H1 (cell line): ENCODE data around the gene FGD6. TPM values are rescaled to one million over a fixed set of nuclear protein-coding genes. Genes with fewer than 3 reads are reported as not detected.

ENCODE experiments used
- CTCF ChIA-PET: fragments of 300-600 bp; sonication (Branson Sonifier 250); formaldehyde crosslinking; loops from one replicate; lab custom pipeline; 2021; ENCODE audit not compliant: partially characterized antibody; lab: Charles Lee
- POLR2A ChIA-PET: fragments of 300-600 bp; sonication (Branson Sonifier 250); formaldehyde crosslinking; loops from one replicate; lab custom pipeline; 2021; ENCODE audit warnings: inconsistent platforms; ENCODE audit not compliant: partially characterized antibody; lab: Charles Lee
- DNase-seq, 2 experiments: peaks; one replicate each; pipeline versions ENCODE4 v3.0.0 to v3.0.0-alpha.2; 2010 to 2022; ENCODE audit warnings: low spot score in 2 of 2, low read depth in 1 of 2, mixed read lengths in 1 of 2
- FAIRE-seq: peaks from 2 replicates; lab custom pipeline; 2011; peaks lifted over from hg19 to GRCh38; lab: Jason Lieb, UNC
- H2AFZ ChIP-seq: 2 replicates; pipeline ENCODE4 v1.8.1; 2012; ENCODE audit warnings: low read length, inconsistent platforms
- H2AK5ac ChIP-seq: 2 replicates; pipeline ENCODE4 v1.6.1; 2013; ENCODE audit warnings: low read depth, low read length
- H2BK120ac ChIP-seq: replicated peaks from 2 replicates; pipeline ENCODE3; 2013; ENCODE audit warnings: low read depth, low read length, inconsistent platforms
- H2BK12ac ChIP-seq: 2 replicates; pipeline ENCODE4 v1.6.1; 2013; ENCODE audit warnings: low read depth, low read length
- H2BK15ac ChIP-seq: 2 replicates; pipeline ENCODE4 v1.6.1; 2013; ENCODE audit warnings: low read length
- H2BK20ac ChIP-seq: 2 replicates; pipeline ENCODE4 v1.6.1; 2013; ENCODE audit warnings: low read length
- H2BK5ac ChIP-seq: 2 replicates; pipeline ENCODE4 v1.6.1; 2013; ENCODE audit warnings: low read depth, low read length
- H3K14ac ChIP-seq: 2 replicates; pipeline ENCODE4 v1.6.1; 2013; ENCODE audit warnings: inconsistent platforms; ENCODE audit not compliant: insufficient read length
- H3K18ac ChIP-seq: 2 replicates; pipeline ENCODE4 v1.6.1; 2013; ENCODE audit warnings: low read length; ENCODE audit errors: extremely low read depth
- H3K23ac ChIP-seq: 2 replicates; pipeline ENCODE4 v1.6.1; 2013; ENCODE audit warnings: inconsistent platforms; ENCODE audit not compliant: insufficient read length
- H3K23me2 ChIP-seq: 2 replicates; pipeline ENCODE4 v1.6.1; 2013; ENCODE audit warnings: low read depth, low read length
- H3K27ac ChIP-seq: 2 replicates; pipeline ENCODE4 v1.6.1; 2011; ENCODE audit warnings: low read depth, low read length, inconsistent platforms
- H3K27me3 ChIP-seq, 4 experiments: replicated peaks in 1 of 4; 1 replicate in 1 of 4; 2 replicates in 3 of 4; pipeline versions ENCODE4 v1.6.1 to v1.8.1; 2011 to 2013; ENCODE audit warnings: low read length in 3 of 4, mild to moderate bottlenecking in 3 of 4, inconsistent platforms in 2 of 4, mixed read lengths in 2 of 4, moderate library complexity in 1 of 4; ENCODE audit not compliant: control insufficient read depth in 3 of 4, insufficient read depth in 3 of 4; ENCODE audit errors: extremely low read depth in 1 of 4
- H3K36me3 ChIP-seq, 4 experiments: 2 replicates each; pipeline versions ENCODE4 v1.6.1 to v1.8.1; 2011 to 2013; ENCODE audit warnings: mild to moderate bottlenecking in 4 of 4, low read length in 3 of 4, moderate library complexity in 2 of 4, control low read depth in 1 of 4, inconsistent platforms in 1 of 4; ENCODE audit not compliant: insufficient read depth in 4 of 4, control insufficient read depth in 2 of 4
- H3K4ac ChIP-seq: replicated peaks from 2 replicates; pipeline ENCODE3; 2013; ENCODE audit warnings: low read length, low read depth, mixed read lengths, inconsistent platforms; ENCODE audit not compliant: insufficient read length
- H3K4me1 ChIP-seq, 4 experiments: replicated peaks in 1 of 4; 1 replicate in 1 of 4; 2 replicates in 3 of 4; pipeline versions ENCODE4 v1.6.1 to v1.8.1; 2011 to 2013; ENCODE audit warnings: low read length in 3 of 4, inconsistent platforms in 2 of 4, mixed read lengths in 1 of 4; ENCODE audit not compliant: insufficient read depth in 4 of 4, control insufficient read depth in 3 of 4
- H3K4me2 ChIP-seq, 2 experiments: 2 replicates each; pipeline versions ENCODE4 v1.6.1 to v1.8.1; 2011 to 2013; ENCODE audit warnings: low read depth in 2 of 2, low read length in 2 of 2, control low read depth in 1 of 2, inconsistent platforms in 1 of 2, mild to moderate bottlenecking in 1 of 2; ENCODE audit not compliant: insufficient read depth in 1 of 2
- H3K4me3 ChIP-seq, 4 experiments: fragments of 200-600, 300-600 bp in 1 of 4; sonication (generic), shearing (Covaris generic), sonication (Bioruptor Twin) in 1 of 4; 2 replicates each; pipeline versions ENCODE4 v1.5.1 to v1.8.1; 2011 to 2016; ENCODE audit warnings: low read length in 4 of 4, low read depth in 3 of 4, control low read depth in 2 of 4, inconsistent platforms in 2 of 4, mild to moderate bottlenecking in 2 of 4, mixed read lengths in 1 of 4, moderate library complexity in 1 of 4; ENCODE audit not compliant: insufficient read depth in 2 of 4; ENCODE audit errors: extremely low read depth in 1 of 4
- H3K56ac ChIP-seq: replicated peaks from 2 replicates; pipeline ENCODE3; 2013; ENCODE audit warnings: low read depth, mild to moderate bottlenecking, mixed read lengths, low read length, inconsistent platforms; ENCODE audit not compliant: insufficient read length
- H3K79me1 ChIP-seq: 2 replicates; pipeline ENCODE4 v1.6.1; 2013; ENCODE audit warnings: low read depth, low read length, control low read depth
- H3K79me2 ChIP-seq, 2 experiments: 2 replicates each; pipeline versions ENCODE4 v1.6.1 to v1.8.1; 2012 to 2013; ENCODE audit warnings: low read length in 2 of 2, mild to moderate bottlenecking in 2 of 2, inconsistent platforms in 1 of 2; ENCODE audit not compliant: insufficient read depth in 2 of 2, control insufficient read depth in 1 of 2
- H3K9ac ChIP-seq, 4 experiments: replicated peaks in 1 of 4; 1 replicate in 1 of 4; 2 replicates in 3 of 4; pipeline versions ENCODE4 v1.6.1 to v1.8.1; 2011 to 2013; ENCODE audit warnings: low read depth in 3 of 4, low read length in 3 of 4, control low read depth in 2 of 4, mild to moderate bottlenecking in 2 of 4, moderate library complexity in 2 of 4, inconsistent platforms in 1 of 4; ENCODE audit errors: extremely low read depth in 1 of 4
- H3K9me3 ChIP-seq, 2 experiments: 2 replicates each; pipeline versions ENCODE4 v1.6.1 to v1.8.1; 2012 to 2013; ENCODE audit warnings: mild to moderate bottlenecking in 2 of 2, moderate library complexity in 2 of 2, control low read depth in 1 of 2, inconsistent platforms in 1 of 2, low read depth in 1 of 2, low read length in 1 of 2, mixed read lengths in 1 of 2; ENCODE audit not compliant: insufficient read depth in 2 of 2
- H4K20me1 ChIP-seq, 2 experiments: replicated peaks in 1 of 2; 2 replicates each; pipeline versions ENCODE3 to v1.8.1; 2011 to 2013; ENCODE audit warnings: inconsistent platforms in 2 of 2, low read length in 2 of 2, mild to moderate bottlenecking in 1 of 2; ENCODE audit not compliant: insufficient read depth in 2 of 2, control insufficient read depth in 1 of 2
- H4K5ac ChIP-seq: 2 replicates; pipeline ENCODE4 v1.6.1; 2013; ENCODE audit warnings: low read length, low read depth, mixed read lengths, inconsistent platforms; ENCODE audit not compliant: insufficient read length
- H4K8ac ChIP-seq: 2 replicates; pipeline ENCODE4 v1.8.0; 2013; ENCODE audit warnings: mild to moderate bottlenecking, moderate library complexity, low read length, inconsistent platforms; ENCODE audit not compliant: insufficient read depth; ENCODE audit errors: extremely low read depth
- H4K91ac ChIP-seq: replicated peaks from 2 replicates; pipeline ENCODE3; 2013; ENCODE audit warnings: low read length, mixed read lengths, inconsistent platforms; ENCODE audit not compliant: insufficient read length
- ASH2L ChIP-seq: fragments of 200-600, 300-600 bp; sonication (generic); IDR thresholded peaks from one replicate; pipeline ENCODE4 v1.7.1; 2017; ENCODE audit warnings: low read length
- BACH1 ChIP-seq: IDR thresholded peaks from 2 replicates; pipeline ENCODE4 v1.6.1; 2012; ENCODE audit warnings: low read length, improper control_type of control experiment
- BRCA1 ChIP-seq: IDR thresholded peaks from 2 replicates; pipeline ENCODE4 v1.6.1; 2012; ENCODE audit warnings: low read depth, low read length, improper control_type of control experiment
- CHD1 ChIP-seq: IDR thresholded peaks from 2 replicates; pipeline ENCODE4 v1.6.1; 2012; ENCODE audit warnings: low read depth, low read length, improper control_type of control experiment
- FOSL1 ChIP-seq: IDR thresholded peaks from 2 replicates; pipeline ENCODE4 v1.6.1; 2011; ENCODE audit warnings: mild to moderate bottlenecking, low read depth, low read length, moderate library complexity; ENCODE audit not compliant: insufficient read depth
- GABPA ChIP-seq: IDR thresholded peaks from 2 replicates; pipeline ENCODE4 v1.6.1; 2011; ENCODE audit warnings: mild to moderate bottlenecking, low read length, moderate library complexity, borderline replicate concordance; ENCODE audit not compliant: insufficient read depth
- MAFK ChIP-seq: IDR thresholded peaks from 2 replicates; pipeline ENCODE4 v1.6.1; 2012; ENCODE audit warnings: low read depth, mild to moderate bottlenecking, improper control_type of control experiment, low read length
- POLR2A ChIP-seq, 2 experiments: IDR thresholded peaks; 1 replicate in 1 of 2; 2 replicates in 1 of 2; pipeline ENCODE4 v1.6.1; 2011; ENCODE audit warnings: low read depth in 2 of 2, low read length in 2 of 2, mild to moderate bottlenecking in 2 of 2; ENCODE audit errors: control extremely low read depth in 1 of 2
- SIN3A ChIP-seq, 2 experiments: IDR thresholded peaks in 1 of 2; conservative IDR thresholded peaks in 1 of 2; 2 replicates each; pipeline ENCODE4 v1.6.1; 2011 to 2012; ENCODE audit warnings: low read length in 2 of 2, improper control_type of control experiment in 1 of 2, low read depth in 1 of 2, mild to moderate bottlenecking in 1 of 2
- SP2 ChIP-seq: IDR thresholded peaks from 2 replicates; pipeline ENCODE4 v1.6.1; 2012; ENCODE audit warnings: mild to moderate bottlenecking, low read length, inconsistent platforms
- TAF1 ChIP-seq: IDR thresholded peaks from 2 replicates; pipeline ENCODE4 v1.6.1; 2011; ENCODE audit warnings: mild to moderate bottlenecking, low read depth, low read length
- TEAD4 ChIP-seq: IDR thresholded peaks from 2 replicates; pipeline ENCODE4 v1.6.1; 2012; ENCODE audit warnings: low read depth, low read length, inconsistent platforms, mixed read lengths
- ZNF274 ChIP-seq: IDR thresholded peaks from 2 replicates; pipeline ENCODE4 v1.7.0; 2012; ENCODE audit warnings: low read length, borderline replicate concordance; ENCODE audit errors: extremely low read depth
- WGBS, 2 experiments: shearing (Covaris generic) in 1 of 2; methylation state at CpG; one replicate each; pipeline versions ENCODE4 v1.1.6 to v1.1.7; 2013 to 2015; ENCODE audit warnings: low lambda C conversion rate in 2 of 2, mixed read lengths in 2 of 2, inconsistent platforms in 1 of 2, low coverage in 1 of 2, missing lambda C conversion rate in 1 of 2; ENCODE audit not compliant: insufficient replicate concordance in 2 of 2, insufficient coverage in 1 of 2, insufficient read length in 1 of 2; ENCODE audit errors: extremely low coverage in 1 of 2, missing lambda C conversion rate in 1 of 2; 5-methylcytosine and 5-hydroxymethylcytosine counted together
- polyA plus RNA-seq, 7 experiments: library from polyadenylated mRNA; depleted of rRNA in 3 of 7; stranded (reverse) in 5 of 7; unstranded in 2 of 7; fragments of >200 nt in 5 of 7; fragments of 200-250 nt in 2 of 7; gene quantifications; 1 replicate in 5 of 7; 2 replicates in 1 of 7; 4 replicates in 1 of 7; pipeline versions ENCODE4 v1.2.1 to v1.2.3, GENCODE V29; 2011 to 2013; ENCODE audit warnings: missing spikeins in 2 of 7, mixed read lengths in 2 of 7
- total RNA-seq: library from RNA; stranded (reverse); fragmentation: NEBNext Ultra II Directional; extraction: Animal tissue kit (Norgen Biotek cat#: 25700); gene quantifications from 2 replicates; pipeline ENCODE4 v1.2.1, GENCODE V29; 2021
- TF ChIP-seq, protein P1 (sequence below): IDR thresholded peaks from 2 replicates; pipeline ENCODE4 v1.6.1; 2012; ENCODE audit warnings: low read length, inconsistent platforms

FGD6 gene
- total and polyA plus RNA-seq, 2 of the 8 experiments (the other 6 are each of a cell fraction or from before 2014, with no cell fraction given), result 12.2 to 24.3 TPM

DNA sequence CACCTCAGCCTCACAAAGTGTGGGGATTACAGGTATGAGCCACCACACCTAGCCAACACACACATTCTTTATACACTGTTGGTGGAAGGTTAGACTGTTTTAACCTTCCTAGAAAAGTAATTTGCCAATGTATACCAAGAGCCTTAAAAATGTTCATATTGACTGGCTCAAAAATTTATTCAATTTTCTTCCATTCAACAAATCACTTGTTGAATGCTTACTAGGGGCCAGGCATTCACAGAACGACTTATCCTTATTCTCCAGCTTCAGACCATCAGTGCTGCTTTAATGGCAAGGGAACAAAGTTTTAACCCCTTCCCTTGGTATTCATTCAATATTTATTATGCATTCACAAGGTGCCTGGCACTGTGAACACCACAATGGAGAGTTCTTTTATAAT, 146.9 kb downstream of the FGD6 start:
- H3K4ac ChIP-seq, result no peak overlapping the region
- no peak overlapping the region for H3K14ac ChIP-seq
- H3K18ac ChIP-seq, result no peak overlapping the region
- no peak overlapping the region for H2BK120ac ChIP-seq
- H3K23me2 ChIP-seq, result 0 out of 2 replicates have a peak, but pooled peaks cover 2% of the 10 kb centered on the region
- H3K9me3 ChIP-seq, result no peaks in the 10 kb centered on the region
- no peak overlapping the region for H3K27ac ChIP-seq
- ChIA-PET POLR2A (no interaction called here), CTCF (interaction anchor here (1.2 kb wide), 1 partner anchor 269 kb away, joined by 3 read pairs; no protein-coding TSS in a partner anchor)
- H2BK15ac ChIP-seq, result no peak overlapping the region
- H3K27me3 ChIP-seq, result no peaks in the 10 kb centered on the region
- WGBS, 2 experiments, result 100% methylated on average over 1 of the region's 1 CpG; no CpG with 5 or more reads in 1 of the 2 experiments
- no peak overlapping the region for H2BK12ac ChIP-seq
- DNase-seq (no peak), FAIRE-seq (no peak)
- H3K36me3 ChIP-seq, result peaks cover 0 to 18% (median 5%) of the 10 kb centered on the region in 4 experiments; a peak in 4 of 8 replicates
- H3K56ac ChIP-seq, result no peak overlapping the region
- no peaks in the 10 kb centered on the region; the same call in 1 of the 2 replicates for H3K79me1 ChIP-seq
- H3K79me2 ChIP-seq, result peaks cover 4 to 46% of the 10 kb centered on the region in 2 experiments
- H2BK20ac ChIP-seq, result no peak overlapping the region
- H4K5ac ChIP-seq, result no peak overlapping the region
- H2AK5ac ChIP-seq, result no peak overlapping the region
- H2AFZ ChIP-seq, result no peak overlapping the region
- peaks cover 2 to 3% of the 10 kb centered on the region in 2 experiments for H4K20me1 ChIP-seq
- no peak overlapping the region for H3K9ac ChIP-seq
- no peaks in the 10 kb centered on the region for H3K4me1 ChIP-seq
- no peak overlapping the region for H3K4me3 ChIP-seq
- H4K8ac ChIP-seq, result no peak overlapping the region
- no peak overlapping the region for H4K91ac ChIP-seq
- H3K23ac ChIP-seq, result no peak overlapping the region
- H2BK5ac ChIP-seq, result no peak overlapping the region
- H3K4me2 ChIP-seq, result no peak overlapping the region
- TF ChIP-seq GABPA, result no peak
- no peak for TF ChIP-seq MAFK
- TF ChIP-seq, protein P1, sequence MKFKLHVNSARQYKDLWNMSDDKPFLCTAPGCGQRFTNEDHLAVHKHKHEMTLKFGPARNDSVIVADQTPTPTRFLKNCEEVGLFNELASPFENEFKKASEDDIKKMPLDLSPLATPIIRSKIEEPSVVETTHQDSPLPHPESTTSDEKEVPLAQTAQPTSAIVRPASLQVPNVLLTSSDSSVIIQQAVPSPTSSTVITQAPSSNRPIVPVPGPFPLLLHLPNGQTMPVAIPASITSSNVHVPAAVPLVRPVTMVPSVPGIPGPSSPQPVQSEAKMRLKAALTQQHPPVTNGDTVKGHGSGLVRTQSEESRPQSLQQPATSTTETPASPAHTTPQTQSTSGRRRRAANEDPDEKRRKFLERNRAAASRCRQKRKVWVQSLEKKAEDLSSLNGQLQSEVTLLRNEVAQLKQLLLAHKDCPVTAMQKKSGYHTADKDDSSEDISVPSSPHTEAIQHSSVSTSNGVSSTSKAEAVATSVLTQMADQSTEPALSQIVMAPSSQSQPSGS, result no peak
- TF ChIP-seq TAF1, result no peak
- TF ChIP-seq SIN3A (conservative IDR thresholded peaks at IDR 0.05 in 1 of 2, IDR thresholded peaks at IDR 0.05 in 1 of 2; ENCODE audit: low read depth in 1 of 2, low read length in 2 of 2), result no peak
- TF ChIP-seq ZNF274, result no peak
- no peak for TF ChIP-seq BRCA1
- TF ChIP-seq ASH2L, result no peak
- no peak for TF ChIP-seq TEAD4
- no peak for TF ChIP-seq POLR2A (IDR thresholded peaks at IDR 0.05; ENCODE audit: control extremely low read depth in 1 of 2, low read depth in 2 of 2, low read length in 2 of 2)
- no peak for TF ChIP-seq BACH1
- TF ChIP-seq SP2, result no peak
- no peak for TF ChIP-seq FOSL1
- TF ChIP-seq CHD1, result no peak
